Neural progenitor cell (in vitro differentiated cells): Measurements from ENCODE around the gene CYTL1. TPM values are rescaled to one million over a fixed set of nuclear protein-coding genes. Genes with fewer than 3 reads are reported as not detected.

Source experiments
- DNase-seq: peaks from one replicate; pipeline ENCODE4 v3.0.0-alpha.2; 2016; ENCODE audit warnings: low spot score
- H2AFZ ChIP-seq: fragments of 200-600 bp; sonication (generic); replicated peaks from 2 replicates; pipeline ENCODE4 v1.6.1; 2016; ENCODE audit warnings: antibody characterized with exemption
- H3F3A ChIP-seq: fragments of 200-600 bp; sonication (generic); 2 replicates; pipeline ENCODE4 v1.6.1; 2016; ENCODE audit warnings: antibody characterized with exemption, low read depth
- H3K27ac ChIP-seq: fragments of 200-600 bp; sonication (generic); 2 replicates; pipeline ENCODE4 v1.5.1; 2016; ENCODE audit warnings: mild to moderate bottlenecking
- H3K27me3 ChIP-seq: fragments of 200-600 bp; sonication (generic); 2 replicates; pipeline ENCODE4 v1.6.1; 2016; ENCODE audit warnings: mild to moderate bottlenecking, moderate library complexity
- H3K36me3 ChIP-seq: fragments of 200-600 bp; sonication (generic); 2 replicates; pipeline ENCODE4 v1.5.1; 2016
- H3K4me1 ChIP-seq: fragments of 200-600 bp; sonication (generic); 2 replicates; pipeline ENCODE4 v1.6.1; 2016; ENCODE audit warnings: mixed run types
- H3K4me2 ChIP-seq: fragments of 200-600 bp; sonication (generic); 2 replicates; pipeline ENCODE4 v1.6.1; 2016
- H3K4me3 ChIP-seq: fragments of 200-600 bp; sonication (generic); 2 replicates; pipeline ENCODE4 v1.5.1; 2016
- H3K79me2 ChIP-seq: fragments of 200-600 bp; sonication (generic); 2 replicates; pipeline ENCODE4 v1.6.1; 2016; ENCODE audit warnings: low read depth
- H3K9ac ChIP-seq: fragments of 200-600 bp; sonication (generic); 2 replicates; pipeline ENCODE4 v1.6.1; 2016
- H3K9me3 ChIP-seq: fragments of 200-600 bp; sonication (generic); 2 replicates; pipeline ENCODE4 v1.5.1; 2016; ENCODE audit warnings: low read depth
- H4K20me1 ChIP-seq: fragments of 200-600 bp; sonication (generic); 2 replicates; pipeline ENCODE4 v1.6.1; 2016; ENCODE audit warnings: low read depth
- H3K27ac Mint-ChIP-seq: 3 replicates; pipeline ENCODE4 v1.8.0; 2021; ENCODE audit warnings: mixed read lengths
- H3K27me3 Mint-ChIP-seq: 2 replicates; pipeline ENCODE4 v1.8.0; 2022; ENCODE audit warnings: low read depth, mild to moderate bottlenecking, inconsistent platforms, moderate library complexity, mixed read lengths; ENCODE audit not compliant: insufficient read depth
- H3K36me3 Mint-ChIP-seq: 3 replicates; pipeline ENCODE4 v1.8.0; 2021; ENCODE audit warnings: mixed read lengths
- H3K4me1 Mint-ChIP-seq: 3 replicates; pipeline ENCODE4 v1.8.0; 2021; ENCODE audit warnings: mixed read lengths
- H3K4me3 Mint-ChIP-seq: 3 replicates; pipeline ENCODE4 v1.8.0; 2021; ENCODE audit warnings: mild to moderate bottlenecking, moderate library complexity, mixed read lengths
- H3K9me3 Mint-ChIP-seq: 3 replicates; pipeline ENCODE4 v1.8.0; 2020; ENCODE audit warnings: mixed read lengths
- EZH2 ChIP-seq: fragments of 200-600 bp; sonication (generic); IDR thresholded peaks from 2 replicates; pipeline ENCODE4 v1.6.1; 2017; ENCODE audit warnings: antibody characterized with exemption, mild to moderate bottlenecking, moderate library complexity
- EZH2phosphoT487 ChIP-seq: fragments of 200-600 bp; sonication (generic); IDR thresholded peaks from 2 replicates; pipeline ENCODE4 v1.6.1; 2017; ENCODE audit warnings: antibody characterized with exemption
- total RNA-seq: library from RNA; depleted of rRNA; stranded (reverse); fragments of >200 nt; gene quantifications from 2 replicates; pipeline ENCODE4 v1.2.3, GENCODE V29; 2015; ENCODE audit warnings: low replicate concordance
- TF ChIP-seq, protein P1 (sequence below): fragments of 200-600 bp; sonication (generic); IDR thresholded peaks from 2 replicates; pipeline ENCODE4 v1.5.1; 2017; ENCODE audit warnings: antibody characterized with exemption, mild to moderate bottlenecking

The CYTL1 gene
- total RNA-seq, 1 donor from 2014 or later: 3.1 TPM

DNA sequence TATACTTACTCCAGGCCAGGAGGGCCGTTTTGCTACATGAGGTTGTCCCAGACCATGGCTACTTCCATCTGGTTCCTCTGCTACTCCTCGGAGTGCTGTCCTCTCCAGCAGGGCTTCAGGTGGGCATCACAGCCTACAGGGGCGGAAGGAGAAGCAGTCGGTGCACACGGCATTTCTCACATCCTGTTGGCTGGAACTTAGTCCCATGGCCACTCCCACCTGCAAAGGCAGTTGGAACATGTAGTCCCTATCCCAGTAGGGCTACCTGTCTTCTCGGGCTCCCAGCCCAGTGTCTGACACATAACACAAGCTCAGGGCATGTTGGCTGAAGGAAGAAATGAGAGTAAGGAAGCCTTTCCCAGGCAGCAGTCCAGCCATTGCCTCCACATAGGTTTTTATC is 24.3 kb upstream of the CYTL1 start:
- no peaks in the 10 kb centered on the region for H3K9me3 ChIP-seq
- Mint-ChIP-seq H3K4me3 (no peak overlapping the region), H3K27ac (no peak overlapping the region), H3K36me3 (no peaks in the 10 kb centered on the region), H3K27me3 (peaks cover 3% of the 10 kb centered on the region), H3K9me3 (peaks cover 6% of the 10 kb centered on the region), H3K4me1 (peaks cover 4% of the 10 kb centered on the region)
- H3K4me2 ChIP-seq: no peak overlapping the region
- H3K27ac ChIP-seq: no peak overlapping the region
- H4K20me1 ChIP-seq: no peaks in the 10 kb centered on the region
- H2AFZ ChIP-seq: no peak overlapping the region
- no peaks in the 10 kb centered on the region for H3K79me2 ChIP-seq
- TF ChIP-seq EZH2phosphoT487 (no peak), EZH2 (no peak)
- TF ChIP-seq, protein P1, sequence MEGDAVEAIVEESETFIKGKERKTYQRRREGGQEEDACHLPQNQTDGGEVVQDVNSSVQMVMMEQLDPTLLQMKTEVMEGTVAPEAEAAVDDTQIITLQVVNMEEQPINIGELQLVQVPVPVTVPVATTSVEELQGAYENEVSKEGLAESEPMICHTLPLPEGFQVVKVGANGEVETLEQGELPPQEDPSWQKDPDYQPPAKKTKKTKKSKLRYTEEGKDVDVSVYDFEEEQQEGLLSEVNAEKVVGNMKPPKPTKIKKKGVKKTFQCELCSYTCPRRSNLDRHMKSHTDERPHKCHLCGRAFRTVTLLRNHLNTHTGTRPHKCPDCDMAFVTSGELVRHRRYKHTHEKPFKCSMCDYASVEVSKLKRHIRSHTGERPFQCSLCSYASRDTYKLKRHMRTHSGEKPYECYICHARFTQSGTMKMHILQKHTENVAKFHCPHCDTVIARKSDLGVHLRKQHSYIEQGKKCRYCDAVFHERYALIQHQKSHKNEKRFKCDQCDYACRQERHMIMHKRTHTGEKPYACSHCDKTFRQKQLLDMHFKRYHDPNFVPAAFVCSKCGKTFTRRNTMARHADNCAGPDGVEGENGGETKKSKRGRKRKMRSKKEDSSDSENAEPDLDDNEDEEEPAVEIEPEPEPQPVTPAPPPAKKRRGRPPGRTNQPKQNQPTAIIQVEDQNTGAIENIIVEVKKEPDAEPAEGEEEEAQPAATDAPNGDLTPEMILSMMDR: no peak
- no peaks in the 10 kb centered on the region for H3K36me3 ChIP-seq
- H3K9ac ChIP-seq: no peak overlapping the region
- no peak overlapping the region for H3K4me3 ChIP-seq
- H3F3A ChIP-seq: no peaks in the 10 kb centered on the region
- no peaks in the 10 kb centered on the region for H3K4me1 ChIP-seq
- no peak for DNase-seq
- H3K27me3 ChIP-seq: no peaks in the 10 kb centered on the region

DNA sequence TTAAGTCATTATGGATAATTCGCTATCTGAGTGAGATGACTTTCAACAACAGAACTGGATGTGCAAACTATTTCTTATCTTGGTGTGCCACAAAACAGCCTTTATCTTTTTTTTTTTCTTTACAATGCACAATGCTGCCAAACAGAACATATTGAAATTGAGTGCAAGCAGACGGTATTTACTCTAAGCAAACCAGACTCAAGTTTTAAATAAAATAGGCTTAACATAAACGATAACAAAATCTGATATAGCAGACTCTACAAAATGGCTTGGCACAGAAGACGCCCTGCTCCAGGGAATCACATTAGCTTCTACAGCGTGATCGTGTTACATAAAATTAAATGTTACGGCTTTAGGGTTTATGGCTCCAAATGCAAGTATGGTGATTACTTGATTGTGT is 22.4 kb upstream of the CYTL1 start:
- H3K4me2 ChIP-seq: no peak overlapping the region
- Mint-ChIP-seq H3K36me3 (no peaks in the 10 kb centered on the region), H3K27ac (no peak overlapping the region), H3K9me3 (peaks cover 6% of the 10 kb centered on the region), H3K4me1 (peaks cover 4% of the 10 kb centered on the region), H3K4me3 (no peak overlapping the region), H3K27me3 (peaks cover 2% of the 10 kb centered on the region)
- TF ChIP-seq, protein P1: no peak
- TF ChIP-seq EZH2phosphoT487 (no peak), EZH2 (no peak)
- H3K27ac ChIP-seq: no peak overlapping the region
- no peaks in the 10 kb centered on the region for H3K9me3 ChIP-seq
- H3K9ac ChIP-seq: no peak overlapping the region
- H3K79me2 ChIP-seq: no peaks in the 10 kb centered on the region
- DNase-seq: no peak
- no peaks in the 10 kb centered on the region for H3K27me3 ChIP-seq
- no peaks in the 10 kb centered on the region for H3K36me3 ChIP-seq
- no peaks in the 10 kb centered on the region for H3F3A ChIP-seq
- no peaks in the 10 kb centered on the region for H3K4me1 ChIP-seq
- no peak overlapping the region for H3K4me3 ChIP-seq
- no peak overlapping the region for H2AFZ ChIP-seq
- H4K20me1 ChIP-seq: no peaks in the 10 kb centered on the region

- no peak overlapping the region for H3K27ac Mint-ChIP-seq
- no peak overlapping the region for H3K27ac ChIP-seq
- H3K4me1 Mint-ChIP-seq: peaks cover 7% of the 10 kb centered on the region
- no peaks in the 10 kb centered on the region for H3K4me1 ChIP-seq
- peaks cover 2% of the 10 kb centered on the region for H3K27me3 Mint-ChIP-seq
- no peaks in the 10 kb centered on the region for H3F3A ChIP-seq
- H3K4me2 ChIP-seq: no peak overlapping the region
- no peaks in the 10 kb centered on the region for H4K20me1 ChIP-seq
- H3K4me3 ChIP-seq: no peak overlapping the region
- H3K9me3 Mint-ChIP-seq: no peaks in the 10 kb centered on the region
- no peaks in the 10 kb centered on the region for H3K79me2 ChIP-seq
- H3K27me3 ChIP-seq: no peaks in the 10 kb centered on the region
- H3K9me3 ChIP-seq: no peaks in the 10 kb centered on the region
- no peak overlapping the region for H2AFZ ChIP-seq
- DNase-seq: no peak
- no peak for TF ChIP-seq EZH2
- TF ChIP-seq EZH2phosphoT487: no peak
- TF ChIP-seq, protein P1: no peak
- no peak overlapping the region for H3K4me3 Mint-ChIP-seq
- no peak overlapping the region for H3K9ac ChIP-seq
- H3K36me3 ChIP-seq: no peaks in the 10 kb centered on the region
- no peaks in the 10 kb centered on the region for H3K36me3 Mint-ChIP-seq
Observed at GRCh38 chr4:5040856-5041620, 21.8 kb upstream of the CYTL1 start.
